ENCODE results near the gene FAM43B.

DNA sequence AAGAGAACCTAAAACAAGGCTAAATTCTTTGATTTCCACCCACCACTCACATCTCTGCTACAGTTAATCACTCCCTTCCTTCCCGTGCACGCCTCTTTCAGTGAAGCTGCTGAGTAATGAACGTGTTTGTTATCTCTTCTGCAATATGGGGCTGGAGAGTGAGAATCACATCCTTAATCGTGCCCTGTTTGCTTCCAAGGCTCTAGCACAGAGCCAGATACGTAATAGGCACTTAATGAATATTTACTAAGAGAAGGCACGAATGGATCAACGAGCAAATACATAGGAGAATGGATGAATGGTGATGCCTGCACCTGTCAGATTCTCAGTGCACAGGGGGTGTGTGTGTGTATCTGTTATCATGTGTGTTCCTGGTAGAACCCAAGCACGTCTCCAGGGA lies 22.1 kb upstream of the FAM43B start:
- TF ChIP-seq, protein P1, sequence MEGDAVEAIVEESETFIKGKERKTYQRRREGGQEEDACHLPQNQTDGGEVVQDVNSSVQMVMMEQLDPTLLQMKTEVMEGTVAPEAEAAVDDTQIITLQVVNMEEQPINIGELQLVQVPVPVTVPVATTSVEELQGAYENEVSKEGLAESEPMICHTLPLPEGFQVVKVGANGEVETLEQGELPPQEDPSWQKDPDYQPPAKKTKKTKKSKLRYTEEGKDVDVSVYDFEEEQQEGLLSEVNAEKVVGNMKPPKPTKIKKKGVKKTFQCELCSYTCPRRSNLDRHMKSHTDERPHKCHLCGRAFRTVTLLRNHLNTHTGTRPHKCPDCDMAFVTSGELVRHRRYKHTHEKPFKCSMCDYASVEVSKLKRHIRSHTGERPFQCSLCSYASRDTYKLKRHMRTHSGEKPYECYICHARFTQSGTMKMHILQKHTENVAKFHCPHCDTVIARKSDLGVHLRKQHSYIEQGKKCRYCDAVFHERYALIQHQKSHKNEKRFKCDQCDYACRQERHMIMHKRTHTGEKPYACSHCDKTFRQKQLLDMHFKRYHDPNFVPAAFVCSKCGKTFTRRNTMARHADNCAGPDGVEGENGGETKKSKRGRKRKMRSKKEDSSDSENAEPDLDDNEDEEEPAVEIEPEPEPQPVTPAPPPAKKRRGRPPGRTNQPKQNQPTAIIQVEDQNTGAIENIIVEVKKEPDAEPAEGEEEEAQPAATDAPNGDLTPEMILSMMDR (IDR thresholded peaks at IDR 0.05): no peak
- no peak for TF ChIP-seq POLR2A (IDR thresholded peaks at IDR 0.05)
